Left lung (tissue), 10 donors: Measurements from ENCODE around the gene CAPZB. TPM values are rescaled to one million over a fixed set of nuclear protein-coding genes. Genes with fewer than 3 reads are reported as not detected.

Experiments
- ATAC-seq: fragments of 200-7000 bp; cut with Tn5 transposase; one replicate; pipeline ENCODE4 v1.9.1; 2020; ENCODE audit warnings: moderate library complexity
- DNase-seq, 4 donors: peaks; one replicate each; pipeline ENCODE4 v3.0.0-alpha.2; 2013 to 2020
- H3K27ac ChIP-seq, 2 donors: fragments of 200-600 bp; sonication (generic) in 1 of 2; one replicate each; pipeline versions ENCODE4 v1.5.0 to v1.8.0; 2020 to 2021
- H3K27me3 ChIP-seq, 2 donors: fragments of 200-600 bp; sonication (generic) in 1 of 2; one replicate each; pipeline versions ENCODE4 v1.5.0 to v1.8.0; 2020 to 2021
- H3K36me3 ChIP-seq, 2 donors: fragments of 200-600 bp; sonication (generic) in 1 of 2; one replicate each; pipeline versions ENCODE4 v1.5.0 to v1.8.0; 2020 to 2021
- H3K4me1 ChIP-seq, 2 donors: fragments of 200-600 bp; one replicate each; pipeline ENCODE4 v1.8.0; 2021
- H3K4me3 ChIP-seq, 2 donors: fragments of 200-600 bp; sonication (generic) in 1 of 2; one replicate each; pipeline versions ENCODE4 v1.5.0 to v1.8.0; 2020 to 2021; ENCODE audit warnings: mild to moderate bottlenecking in 1 of 2
- H3K9me3 ChIP-seq, 2 donors: fragments of 200-600 bp; sonication (generic) in 1 of 2; one replicate each; pipeline versions ENCODE4 v1.5.0 to v1.8.0; 2020 to 2021
- intact Hi-C, 2 donors: fragments of 100-400 bp; cut with DNase I; formaldehyde crosslinking; loops; one replicate each; pipeline versions ENCODE4 v1.11.2 to v1.14.2; 2022
- polyA plus RNA-seq, 6 donors: library from polyadenylated mRNA; unstranded; fragments of 120-200 nt; gene quantifications; one replicate each; pipeline ENCODE4 v1.2.1, GENCODE V29; 2013; ENCODE audit not compliant: insufficient read length in 6 of 6
- total RNA-seq, 2 donors: library from RNA; stranded (reverse); fragmentation: NEBNext Ultra II Directional; extraction: Animal tissue kit (Norgen Biotek cat#: 25700); gene quantifications; one replicate each; pipeline ENCODE4 v1.2.1, GENCODE V29; 2021
- TF ChIP-seq, protein P1 (sequence below), 2 donors: fragments of 200-600 bp; sonication (generic) in 1 of 2; IDR thresholded peaks; one replicate each; pipeline versions ENCODE4 v1.5.0 to v1.8.0; 2021; ENCODE audit warnings: antibody characterized with exemption in 2 of 2
- donor health status: DM: no; HTN: yes; CAD: no.
- donor health status: DM: no; HTN: no; CAD: no.

The CAPZB gene
- total and polyA plus RNA-seq, 8 donors = 223 to 327 (median 256) TPM

GRCh38 chr1:19374926-19375325, 110.4 kb downstream of the CAPZB start:
- Histone ChIP-seq H3K27ac (no peak overlapping the region), H3K4me3 (no peak overlapping the region), H3K27me3 (no peaks in the 10 kb centered on the region), H3K4me1 (peaks cover 10 to 29% of the 10 kb centered on the region in 2 donors), H3K36me3 (peaks cover 0 to 81% of the 10 kb centered on the region in 2 donors), H3K9me3 (no peaks in the 10 kb centered on the region)
- intact Hi-C loops = no loop called here
- no peak for DNase-seq
- no peak for ATAC-seq
- TF ChIP-seq, protein P1, sequence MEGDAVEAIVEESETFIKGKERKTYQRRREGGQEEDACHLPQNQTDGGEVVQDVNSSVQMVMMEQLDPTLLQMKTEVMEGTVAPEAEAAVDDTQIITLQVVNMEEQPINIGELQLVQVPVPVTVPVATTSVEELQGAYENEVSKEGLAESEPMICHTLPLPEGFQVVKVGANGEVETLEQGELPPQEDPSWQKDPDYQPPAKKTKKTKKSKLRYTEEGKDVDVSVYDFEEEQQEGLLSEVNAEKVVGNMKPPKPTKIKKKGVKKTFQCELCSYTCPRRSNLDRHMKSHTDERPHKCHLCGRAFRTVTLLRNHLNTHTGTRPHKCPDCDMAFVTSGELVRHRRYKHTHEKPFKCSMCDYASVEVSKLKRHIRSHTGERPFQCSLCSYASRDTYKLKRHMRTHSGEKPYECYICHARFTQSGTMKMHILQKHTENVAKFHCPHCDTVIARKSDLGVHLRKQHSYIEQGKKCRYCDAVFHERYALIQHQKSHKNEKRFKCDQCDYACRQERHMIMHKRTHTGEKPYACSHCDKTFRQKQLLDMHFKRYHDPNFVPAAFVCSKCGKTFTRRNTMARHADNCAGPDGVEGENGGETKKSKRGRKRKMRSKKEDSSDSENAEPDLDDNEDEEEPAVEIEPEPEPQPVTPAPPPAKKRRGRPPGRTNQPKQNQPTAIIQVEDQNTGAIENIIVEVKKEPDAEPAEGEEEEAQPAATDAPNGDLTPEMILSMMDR (IDR thresholded peaks at IDR 0.05) = no peak

DNA sequence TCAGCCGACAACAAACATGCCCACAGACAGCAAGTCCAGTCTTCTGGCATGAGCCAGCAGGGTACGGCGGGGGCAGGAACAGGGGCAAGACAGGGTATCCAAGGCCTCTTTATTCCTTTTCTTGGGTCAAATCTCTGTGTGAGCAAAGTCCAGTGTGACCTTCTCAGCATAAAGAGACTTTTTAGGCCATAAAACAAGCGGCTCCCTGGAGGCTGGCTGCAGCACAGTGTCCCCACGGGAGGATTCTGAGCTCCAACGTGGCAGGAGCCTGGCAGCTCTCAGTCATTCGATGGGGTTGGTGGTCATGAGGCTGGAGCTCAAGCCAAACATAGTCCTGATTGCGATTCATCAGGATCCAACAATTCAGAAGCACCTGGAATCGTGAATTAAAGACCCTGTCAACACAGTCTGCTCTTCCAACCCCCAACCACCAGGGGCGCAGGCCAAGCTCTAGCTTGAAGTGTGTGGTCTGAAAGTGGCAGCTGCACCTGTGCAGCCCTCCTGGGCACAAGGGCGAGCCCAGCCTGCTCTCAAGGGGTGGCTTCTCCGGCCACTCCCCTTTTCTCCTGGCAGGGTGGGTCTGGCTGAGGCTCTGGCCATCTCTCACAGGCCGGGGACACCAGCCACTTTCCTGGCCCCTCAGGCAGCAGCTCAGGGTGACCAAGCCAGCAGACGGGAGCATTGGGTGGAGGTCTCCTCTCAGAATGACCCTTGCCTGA, 111.1 kb downstream of the CAPZB start:
- intact Hi-C loops = no loop called here
- no peaks in the 10 kb centered on the region for H3K9me3 ChIP-seq
- no peak overlapping the region for H3K4me3 ChIP-seq
- H3K27ac ChIP-seq = no peak overlapping the region
- DNase-seq (no peak), ATAC-seq (no peak)
- H3K36me3 ChIP-seq = peaks cover 0 to 75% of the 10 kb centered on the region in 2 donors
- no peaks in the 10 kb centered on the region for H3K27me3 ChIP-seq
- TF ChIP-seq, protein P1 (IDR thresholded peaks at IDR 0.05) = peak in 1 of 2 donors; percentile 5
- peaks cover 10 to 36% of the 10 kb centered on the region in 2 donors for H3K4me1 ChIP-seq

- H3K27ac ChIP-seq = peak overlapping the region in 1 of 2 donors; percentile 48
- no peak for DNase-seq
- no peak overlapping the region for H3K4me3 ChIP-seq
- peaks cover 0 to 67% of the 10 kb centered on the region in 2 donors for H3K36me3 ChIP-seq
- peaks cover 10 to 44% of the 10 kb centered on the region in 2 donors for H3K4me1 ChIP-seq
- no peak for ATAC-seq
- H3K9me3 ChIP-seq = no peaks in the 10 kb centered on the region
- TF ChIP-seq, protein P1 (IDR thresholded peaks at IDR 0.05) = no peak
- intact Hi-C loops = no loop called here
- no peaks in the 10 kb centered on the region for H3K27me3 ChIP-seq
Observed at GRCh38 chr1:19373211-19374082, 111.9 kb downstream of the CAPZB start.

GRCh38 chr1:19372602-19373001, 112.7 kb downstream of the CAPZB start:
- TF ChIP-seq, protein P1 (IDR thresholded peaks at IDR 0.05) = no peak
- peak overlapping the region in 1 of 2 donors; percentile 48 for H3K27ac ChIP-seq
- H3K27me3 ChIP-seq = no peaks in the 10 kb centered on the region
- no peak for ATAC-seq
- DNase-seq = no peak
- no peaks in the 10 kb centered on the region for H3K9me3 ChIP-seq
- H3K4me1 ChIP-seq = peaks cover 10 to 44% of the 10 kb centered on the region in 2 donors
- peaks cover 0 to 58% of the 10 kb centered on the region in 2 donors for H3K36me3 ChIP-seq
- intact Hi-C loops = no loop called here
- no peak overlapping the region for H3K4me3 ChIP-seq

DNA sequence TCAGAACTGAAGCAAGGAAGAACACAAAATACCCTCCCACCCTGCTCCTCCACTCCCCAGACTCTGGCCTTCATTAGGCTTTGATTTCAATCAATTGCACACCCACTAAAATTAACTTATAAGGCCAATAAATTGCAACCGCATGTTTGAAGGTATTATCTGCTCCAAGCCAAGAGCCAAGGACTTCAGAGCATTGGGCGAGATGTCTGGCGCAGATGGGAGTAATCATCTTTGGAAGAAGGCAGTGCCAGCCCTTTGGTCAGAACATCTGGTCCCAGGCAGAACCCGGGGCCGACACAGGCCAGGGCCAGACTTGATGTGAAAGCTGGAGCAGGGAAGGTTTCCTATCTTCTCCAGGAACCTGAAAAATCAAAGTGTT, 113.2 kb downstream of the CAPZB start:
- peak overlapping the region; percentile 13 to 29 for H3K27ac ChIP-seq

More for the DNA sequence above, 113.2 kb downstream of the CAPZB start:
- Histone ChIP-seq H3K4me3 (no peak overlapping the region), H3K4me1 (peaks cover 10 to 44% of the 10 kb centered on the region in 2 donors), H3K36me3 (peaks cover 0 to 53% of the 10 kb centered on the region in 2 donors), H3K27me3 (no peaks in the 10 kb centered on the region), H3K9me3 (no peaks in the 10 kb centered on the region)
- DNase-seq = no peak
- TF ChIP-seq, protein P1 (IDR thresholded peaks at IDR 0.05) = no peak
- ATAC-seq = no peak
- intact Hi-C loops = no loop called here
